Body of pancreas (tissue), 4 donors: Measurements from ENCODE around the gene ZNF672. TPM values are rescaled to one million over a fixed set of nuclear protein-coding genes. Genes with fewer than 3 reads are reported as not detected.

Experiments
- ATAC-seq: fragments of 150-250 bp; one replicate; pipeline ENCODE4 v1.9.1; 2016
- DNase-seq, 4 donors: peaks; one replicate each; pipeline ENCODE4 v3.0.0-alpha.2; 2019
- H3K27ac ChIP-seq, 4 donors: fragments of 200-600 bp; sonication (generic); 1 replicate in 3 of 4; 2 replicates in 1 of 4; pipeline versions ENCODE4 v1.5.1 to v1.6.1; 2016 to 2019; ENCODE audit warnings: mild to moderate bottlenecking in 1 of 4, mixed read lengths in 1 of 4, moderate library complexity in 1 of 4
- H3K27me3 ChIP-seq, 2 donors: fragments of 200-600 bp; sonication (generic); one replicate each; pipeline ENCODE4 v1.6.0; 2016; ENCODE audit warnings: mild to moderate bottlenecking in 1 of 2
- H3K36me3 ChIP-seq, 2 donors: fragments of 200-600 bp; sonication (generic); replicated peaks in 1 of 2; 2 replicates each; pipeline ENCODE4 v1.5.1; 2016; ENCODE audit warnings: low read depth in 2 of 2; ENCODE audit not compliant: insufficient read depth in 1 of 2
- H3K4me1 ChIP-seq: fragments of 200-600 bp; sonication (generic); one replicate; pipeline ENCODE4 v1.6.0; 2016
- H3K4me3 ChIP-seq, 2 donors: fragments of 200-600 bp; sonication (generic); 1 replicate in 1 of 2; 2 replicates in 1 of 2; pipeline ENCODE4 v1.5.1; 2016 to 2019
- H3K9me3 ChIP-seq, 3 donors: fragments of 200-600 bp; sonication (generic); 1 replicate in 2 of 3; 2 replicates in 1 of 3; pipeline ENCODE4 v1.5.1; 2016
- CTCF ChIP-seq, 7 experiments: fragments of 450-650 bp in 4 of 7; fragments of 200-600 bp in 3 of 7; sonication (generic) in 3 of 7; IDR thresholded peaks; one replicate each; pipeline ENCODE4 v1.5.1; 2016 to 2019; ENCODE audit warnings: antibody characterized with exemption in 7 of 7
- POLR2A ChIP-seq, 3 donors: fragments of 450-650 bp; IDR thresholded peaks; one replicate each; pipeline ENCODE4 v1.6.1; 2016; ENCODE audit warnings: antibody characterized with exemption in 3 of 3, mild to moderate bottlenecking in 2 of 3
- WGBS, 2 donors: methylation state at CpG; one replicate each; pipeline ENCODE4 v1.1.5; 2017; 5-methylcytosine and 5-hydroxymethylcytosine counted together
- intact Hi-C: fragments of 100-400 bp; cut with DNase I; formaldehyde crosslinking; loops from one replicate; pipeline ENCODE4 v1.15.1; 2023
- total RNA-seq, 2 donors: library from RNA; depleted of rRNA; stranded (reverse); fragments of >200 nt; gene quantifications; one replicate each; pipeline ENCODE4 v1.1.0, GENCODE V29; 2016

The ZNF672 gene
- total RNA-seq, 2 donors from 2014 or later = 18.8 to 27.2 TPM

- no peaks in the 10 kb centered on the region for H3K36me3 ChIP-seq
- DNase-seq = peak in 1 of 4 donors; percentile 22
- H3K27me3 ChIP-seq = no peaks in the 10 kb centered on the region
- no peak for ATAC-seq
- H3K9me3 ChIP-seq = no peaks in the 10 kb centered on the region
- intact Hi-C loops = loop anchor here (5.0 kb wide), 1 partner anchor 178 kb away; no protein-coding TSS in a partner anchor
- peaks cover 22% of the 10 kb centered on the region for H3K4me1 ChIP-seq
- no peak overlapping the region for H3K4me3 ChIP-seq
- H3K27ac ChIP-seq = no peak overlapping the region
- WGBS, 2 donors = 34 to 59% methylated on average over 10 of the region's 10 CpGs
- TF ChIP-seq CTCF (IDR thresholded peaks at IDR 0.05) = no peak
- no peak for TF ChIP-seq POLR2A (IDR thresholded peaks at IDR 0.05)
Measured at GRCh38 chr1:248804771-248805681, 33.0 kb upstream of the ZNF672 start.

- intact Hi-C loops = loop anchor here (5.0 kb wide), 1 partner anchor 179 kb away; no protein-coding TSS in a partner anchor
- Histone ChIP-seq H3K27me3 (no peaks in the 10 kb centered on the region), H3K4me1 (peaks cover 26% of the 10 kb centered on the region), H3K9me3 (no peaks in the 10 kb centered on the region), H3K4me3 (no peak overlapping the region), H3K36me3 (no peaks in the 10 kb centered on the region), H3K27ac (no peak overlapping the region)
- DNase-seq (peak in 1 of 4 donors; percentile 42), ATAC-seq (no peak)
- no peak for TF ChIP-seq CTCF (IDR thresholded peaks at IDR 0.05)
- TF ChIP-seq POLR2A (IDR thresholded peaks at IDR 0.05) = no peak
- 81 to 94% methylated on average over 1 of the region's 1 CpG for WGBS, 2 donors
Measured at GRCh38 chr1:248805876-248806275, 32.1 kb upstream of the ZNF672 start.

- 39 to 44% methylated on average over 15 of the region's 15 CpGs for WGBS, 2 donors
- Histone ChIP-seq H3K4me3 (no peak overlapping the region), H3K4me1 (peaks cover 31% of the 10 kb centered on the region), H3K27me3 (no peaks in the 10 kb centered on the region), H3K36me3 (no peaks in the 10 kb centered on the region), H3K27ac (no peak overlapping the region), H3K9me3 (no peaks in the 10 kb centered on the region)
- peak; percentile 54 to 88 (median 84) for TF ChIP-seq CTCF (IDR thresholded peaks at IDR 0.05)
- TF ChIP-seq POLR2A (IDR thresholded peaks at IDR 0.05) = no peak
- ATAC-seq = peak; percentile 79
- DNase-seq = peak; percentile 63 to 70 (median 64)
- intact Hi-C loops = loop anchor here (5.0 kb wide), 1 partner anchor 180 kb away; no protein-coding TSS in a partner anchor
Measured at GRCh38 chr1:248807067-248807737, 30.8 kb upstream of the ZNF672 start.

- H3K4me1 ChIP-seq = peaks cover 31% of the 10 kb centered on the region
- DNase-seq (no peak), ATAC-seq (no peak)
- H3K36me3 ChIP-seq = peaks cover 4 to 9% of the 10 kb centered on the region in 2 donors
- H3K27me3 ChIP-seq = no peaks in the 10 kb centered on the region
- no peak overlapping the region for H3K27ac ChIP-seq
- WGBS, 2 donors = 63 to 75% methylated on average over 9 of the region's 9 CpGs
- TF ChIP-seq CTCF (IDR thresholded peaks at IDR 0.05) (no peak), POLR2A (IDR thresholded peaks at IDR 0.05) (no peak)
- no peak overlapping the region for H3K4me3 ChIP-seq
- intact Hi-C loops = loop anchor here (5.0 kb wide), 1 partner anchor 182 kb away; no protein-coding TSS in a partner anchor
- H3K9me3 ChIP-seq = no peaks in the 10 kb centered on the region
Measured at GRCh38 chr1:248808876-248809275, 29.1 kb upstream of the ZNF672 start.
